ENCODE data around the gene CSNK2B.

CSNK2B gene

GRCh38 chr6:31710523-31711219 lies 44.8 kb downstream of the CSNK2B start:
- TF ChIP-seq CTCF (IDR thresholded peaks at IDR 0.05; ENCODE audit: low read depth, low read length, missing control alignments), result no peak
- DNase-seq (ENCODE audit: low read depth), result no peak
- H3K4me3 ChIP-seq (ENCODE audit: low read depth, low read length), result no peak overlapping the region
- in situ Hi-C loops (cut with HindIII; ENCODE audit: low sequenced_read_pairs), result no loop called here

- in situ Hi-C loops (cut with HindIII; ENCODE audit: low sequenced_read_pairs), result no loop called here
- no peak overlapping the region for H3K4me3 ChIP-seq (ENCODE audit: low read depth, low read length)
- DNase-seq (ENCODE audit: low read depth), result no peak
- no peak for TF ChIP-seq CTCF (IDR thresholded peaks at IDR 0.05; ENCODE audit: low read depth, low read length, missing control alignments)
Measured at GRCh38 chr6:31711233-31711632, 45.4 kb downstream of the CSNK2B start.

GRCh38 chr6:31712296-31712695 lies 46.4 kb downstream of the CSNK2B start:
- in situ Hi-C loops (cut with HindIII; ENCODE audit: low sequenced_read_pairs), result no loop called here
- no peak for TF ChIP-seq CTCF (IDR thresholded peaks at IDR 0.05; ENCODE audit: low read depth, low read length, missing control alignments)
- DNase-seq (ENCODE audit: low read depth), result no peak

GRCh38 chr6:31713465-31713864 lies 47.6 kb downstream of the CSNK2B start:
- in situ Hi-C loops (cut with HindIII; ENCODE audit: low sequenced_read_pairs), result no loop called here
- no peak for DNase-seq (ENCODE audit: low read depth)
- no peak overlapping the region for H3K4me3 ChIP-seq (ENCODE audit: low read depth, low read length)
- no peak for TF ChIP-seq CTCF (IDR thresholded peaks at IDR 0.05; ENCODE audit: low read depth, low read length, missing control alignments)

More at GRCh38 chr6:31712296-31712695, 46.4 kb downstream of the CSNK2B start:
- H3K4me3 ChIP-seq (ENCODE audit: low read depth, low read length), result no peak overlapping the region

GRCh38 chr6:31713991-31714684 lies 48.3 kb downstream of the CSNK2B start:
- in situ Hi-C loops (cut with HindIII; ENCODE audit: low sequenced_read_pairs), result no loop called here
- DNase-seq (ENCODE audit: low read depth), result no peak
- no peak for TF ChIP-seq CTCF (IDR thresholded peaks at IDR 0.05; ENCODE audit: low read depth, low read length, missing control alignments)
- no peak overlapping the region for H3K4me3 ChIP-seq (ENCODE audit: low read depth, low read length)

- in situ Hi-C loops (cut with HindIII; ENCODE audit: low sequenced_read_pairs), result no loop called here
- DNase-seq (ENCODE audit: low read depth), result no peak
- TF ChIP-seq CTCF (IDR thresholded peaks at IDR 0.05; ENCODE audit: low read depth, low read length, missing control alignments), result no peak
- H3K4me3 ChIP-seq (ENCODE audit: low read depth, low read length), result no peak within 1 kb of the TSS
Measured at GRCh38 chr6:31715022-31715958, 49.4 kb downstream of the CSNK2B start, which contains the start of gene LY6G6D. TSS of gene LY6G6D (plus strand) at chr6:31715348. CDS start at chr6:31715356, 8 bp downstream.
